Fibroblast of mammary gland (primary cell): Measurements from ENCODE around the gene TMEM151B.
A peak's percentile ranks its signal among the peaks of the same experiment; 100 is the strongest.
"Not testable (repeated sequence)": the region's sequence is repeated elsewhere in the genome, so short reads cannot be mapped to it uniquely, and the experiment has no call there.

Experiments
- DNase-seq: peaks from one replicate; pipeline ENCODE4 v3.0.0-alpha.2; 2010; ENCODE audit warnings: low read depth
- H3K4me3 ChIP-seq: 2 replicates; pipeline ENCODE4 v1.5.1; 2011; ENCODE audit warnings: low read depth, mild to moderate bottlenecking, low read length, moderate library complexity; ENCODE audit not compliant: control insufficient read depth
- CTCF ChIP-seq: conservative IDR thresholded peaks from 2 replicates; pipeline ENCODE4 v1.5.1; 2011; ENCODE audit warnings: low read depth, low read length, inconsistent platforms; ENCODE audit not compliant: control insufficient read depth, insufficient read depth

The TMEM151B gene

GRCh38 chr6:44312901-44313788 lies 42.9 kb downstream of the TMEM151B start, which contains the start of gene AARS2:
TSS of gene AARS2 (minus strand) at chr6:44313347. CDS start at chr6:44313323, 24 bp downstream.
- H3K4me3 ChIP-seq, result peak within 1 kb of the TSS; percentile 96
- peak; percentile 95 for TF ChIP-seq CTCF
- peak; percentile 82 for DNase-seq

- H3K4me3 ChIP-seq, DNase-seq: not testable (repeated sequence)
Observed at GRCh38 chr6:44314657-44315056, 44.4 kb downstream of the TMEM151B start.

GRCh38 chr6:44315516-44315915 lies 45.3 kb downstream of the TMEM151B start:
- H3K4me3 ChIP-seq, result no peak overlapping the region
- no peak for DNase-seq
- no peak for TF ChIP-seq CTCF

- TF ChIP-seq CTCF, result no peak
- H3K4me3 ChIP-seq, result no peak overlapping the region
- DNase-seq, result no peak
Observed at GRCh38 chr6:44315951-44316350, 45.7 kb downstream of the TMEM151B start.

- no peak for DNase-seq
- TF ChIP-seq CTCF, result no peak
- H3K4me3 ChIP-seq, result no peak overlapping the region
Observed at GRCh38 chr6:44316481-44316880, 46.2 kb downstream of the TMEM151B start.

GRCh38 chr6:44317136-44317631 lies 46.9 kb downstream of the TMEM151B start:
- DNase-seq, H3K4me3 ChIP-seq: not testable (repeated sequence)

GRCh38 chr6:44321210-44321609 lies 51.0 kb downstream of the TMEM151B start:
- H3K4me3 ChIP-seq, result no peak overlapping the region
- no peak for DNase-seq
- no peak for TF ChIP-seq CTCF
